ENCODE measurements around the gene SHISA9.

SHISA9 gene

GRCh38 chr16:13080531-13080930, 179.1 kb downstream of the SHISA9 start:
- 0 out of 2 replicates have a peak, but pooled peaks cover 3% of the 10 kb centered on the region for H3K4me1 ChIP-seq (ENCODE audit: low read length)
- H4K20me1 ChIP-seq (ENCODE audit: insufficient read depth, low read length): no peaks in the 10 kb centered on the region
- H3K4me2 ChIP-seq (ENCODE audit: low read length): no peak overlapping the region
- no peak overlapping the region for H3K4me3 ChIP-seq (ENCODE audit: low read length)
- H3K27me3 ChIP-seq (ENCODE audit: low read depth, low read length): 0 out of 2 replicates have a peak, but pooled peaks cover 3% of the 10 kb centered on the region
- TF ChIP-seq EZH2phosphoT487 (IDR thresholded peaks at IDR 0.05; ENCODE audit: low read depth): no peak
- no peaks in the 10 kb centered on the region for H3K79me2 ChIP-seq (ENCODE audit: low read length)
- no peak overlapping the region for H3K9ac ChIP-seq (ENCODE audit: low read length)
- H3K9me3 ChIP-seq (ENCODE audit: insufficient read depth, low read length): no peaks in the 10 kb centered on the region
- no peaks in the 10 kb centered on the region for H3K36me3 ChIP-seq (replicated peaks; ENCODE audit: low read depth, low read length)
- H3K27ac ChIP-seq (ENCODE audit: low read length): no peak overlapping the region
- no peak overlapping the region for H2AFZ ChIP-seq (ENCODE audit: low read depth, low read length)

- H3K27me3 ChIP-seq (ENCODE audit: low read depth, low read length): 0 out of 2 replicates have a peak, but pooled peaks cover 3% of the 10 kb centered on the region
- H3K79me2 ChIP-seq (ENCODE audit: low read length): no peaks in the 10 kb centered on the region
- no peaks in the 10 kb centered on the region for H3K36me3 ChIP-seq (replicated peaks; ENCODE audit: low read depth, low read length)
- no peaks in the 10 kb centered on the region for H3K9me3 ChIP-seq (ENCODE audit: insufficient read depth, low read length)
- 0 out of 2 replicates have a peak, but pooled peaks cover 3% of the 10 kb centered on the region for H3K4me1 ChIP-seq (ENCODE audit: low read length)
- no peak overlapping the region for H3K9ac ChIP-seq (ENCODE audit: low read length)
- no peak overlapping the region for H2AFZ ChIP-seq (ENCODE audit: low read depth, low read length)
- no peaks in the 10 kb centered on the region for H4K20me1 ChIP-seq (ENCODE audit: insufficient read depth, low read length)
- TF ChIP-seq CTCF (IDR thresholded peaks at IDR 0.05; ENCODE audit: low read depth, low read length) (no peak), EZH2phosphoT487 (IDR thresholded peaks at IDR 0.05; ENCODE audit: low read depth) (no peak)
- no peak overlapping the region for H3K27ac ChIP-seq (ENCODE audit: low read length)
- H3K4me2 ChIP-seq (ENCODE audit: low read length): no peak overlapping the region
- no peak overlapping the region for H3K4me3 ChIP-seq (ENCODE audit: low read length)
Observed at GRCh38 chr16:13081825-13082331, 180.5 kb downstream of the SHISA9 start.

- no peaks in the 10 kb centered on the region for H3K9me3 ChIP-seq (ENCODE audit: insufficient read depth, low read length)
- 0 out of 2 replicates have a peak, but pooled peaks cover 3% of the 10 kb centered on the region for H3K27me3 ChIP-seq (ENCODE audit: low read depth, low read length)
- no peak overlapping the region for H3K4me2 ChIP-seq (ENCODE audit: low read length)
- no peaks in the 10 kb centered on the region for H3K79me2 ChIP-seq (ENCODE audit: low read length)
- no peaks in the 10 kb centered on the region for H4K20me1 ChIP-seq (ENCODE audit: insufficient read depth, low read length)
- H2AFZ ChIP-seq (ENCODE audit: low read depth, low read length): no peak overlapping the region
- H3K4me1 ChIP-seq (ENCODE audit: low read length): 0 out of 2 replicates have a peak, but pooled peaks cover 3% of the 10 kb centered on the region
- TF ChIP-seq EZH2phosphoT487 (IDR thresholded peaks at IDR 0.05; ENCODE audit: low read depth) (no peak), CTCF (IDR thresholded peaks at IDR 0.05; ENCODE audit: low read depth, low read length) (no peak)
- no peak overlapping the region for H3K27ac ChIP-seq (ENCODE audit: low read length)
- H3K4me3 ChIP-seq (ENCODE audit: low read length): no peak overlapping the region
- no peaks in the 10 kb centered on the region for H3K36me3 ChIP-seq (replicated peaks; ENCODE audit: low read depth, low read length)
- no peak overlapping the region for H3K9ac ChIP-seq (ENCODE audit: low read length)
Observed at GRCh38 chr16:13083681-13084080, 182.3 kb downstream of the SHISA9 start.

- Histone ChIP-seq H3K4me1 (ENCODE audit: low read length) (0 out of 2 replicates have a peak, but pooled peaks cover 3% of the 10 kb centered on the region), H3K9me3 (ENCODE audit: insufficient read depth, low read length) (no peaks in the 10 kb centered on the region), H3K9ac (ENCODE audit: low read length) (no peak overlapping the region), H3K4me2 (ENCODE audit: low read length) (no peak overlapping the region), H4K20me1 (ENCODE audit: insufficient read depth, low read length) (no peaks in the 10 kb centered on the region), H3K36me3 (replicated peaks; ENCODE audit: low read depth, low read length) (no peaks in the 10 kb centered on the region), H3K4me3 (ENCODE audit: low read length) (no peak overlapping the region), H3K79me2 (ENCODE audit: low read length) (no peaks in the 10 kb centered on the region), H3K27ac (ENCODE audit: low read length) (no peak overlapping the region), H2AFZ (ENCODE audit: low read depth, low read length) (no peak overlapping the region), H3K27me3 (ENCODE audit: low read depth, low read length) (0 out of 2 replicates have a peak, but pooled peaks cover 3% of the 10 kb centered on the region)
- TF ChIP-seq EZH2phosphoT487 (IDR thresholded peaks at IDR 0.05; ENCODE audit: low read depth) (no peak), CTCF (IDR thresholded peaks at IDR 0.05; ENCODE audit: low read depth, low read length) (no peak)
Observed at GRCh38 chr16:13084331-13084730, 182.9 kb downstream of the SHISA9 start.
